Stimulated activated CD4-positive, alpha-beta T cell treated with anti-CD3 and anti-CD28 coated beads, TNF-alpha, amount 100 ng/mL, for 24 hours (primary cell): ENCODE data around the gene SYAP1.
"Not testable (repeated sequence)": the region's sequence is repeated elsewhere in the genome, so short reads cannot be mapped to it uniquely, and the experiment has no call there.

ENCODE experiments used
- DNase-seq, 3 experiments: peaks; one replicate each; pipeline ENCODE4 v3.0.0-alpha.2; 2020; ENCODE audit warnings: low read depth in 3 of 3

The SYAP1 gene, protein sequence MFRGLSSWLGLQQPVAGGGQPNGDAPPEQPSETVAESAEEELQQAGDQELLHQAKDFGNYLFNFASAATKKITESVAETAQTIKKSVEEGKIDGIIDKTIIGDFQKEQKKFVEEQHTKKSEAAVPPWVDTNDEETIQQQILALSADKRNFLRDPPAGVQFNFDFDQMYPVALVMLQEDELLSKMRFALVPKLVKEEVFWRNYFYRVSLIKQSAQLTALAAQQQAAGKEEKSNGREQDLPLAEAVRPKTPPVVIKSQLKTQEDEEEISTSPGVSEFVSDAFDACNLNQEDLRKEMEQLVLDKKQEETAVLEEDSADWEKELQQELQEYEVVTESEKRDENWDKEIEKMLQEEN

DNA sequence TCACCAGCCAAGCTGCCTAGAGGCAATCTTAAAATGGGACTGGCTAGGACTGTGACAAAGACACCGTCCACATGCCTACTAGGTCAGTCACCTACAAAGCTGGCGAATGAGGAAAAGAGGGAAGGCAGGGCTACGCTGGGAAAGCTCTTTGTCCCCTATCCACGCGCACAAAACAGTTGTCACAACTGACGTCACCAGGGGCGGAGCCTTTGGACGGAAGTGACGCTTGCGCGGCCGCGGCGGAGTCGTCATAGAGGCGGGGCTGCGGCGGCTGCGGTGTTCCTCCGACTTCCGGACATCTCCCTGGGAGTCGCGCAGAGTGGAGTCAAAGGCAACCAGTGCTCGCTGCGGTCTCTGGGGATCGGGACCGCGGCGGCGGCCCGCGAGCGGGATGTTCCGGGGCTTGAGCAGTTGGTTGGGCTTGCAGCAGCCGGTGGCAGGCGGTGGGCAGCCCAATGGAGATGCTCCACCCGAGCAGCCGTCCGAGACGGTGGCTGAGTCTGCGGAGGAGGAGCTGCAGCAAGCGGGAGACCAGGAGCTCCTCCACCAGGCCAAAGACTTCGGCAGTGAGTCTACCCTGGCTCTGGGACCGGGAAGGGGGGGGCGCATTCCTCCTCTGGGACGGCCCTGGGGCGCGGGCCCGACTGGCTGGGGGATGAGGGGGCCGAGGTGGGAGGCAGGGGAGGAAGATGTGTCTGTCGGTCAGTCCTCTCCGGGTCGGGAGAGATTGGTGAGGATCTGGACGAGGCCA, at the start of gene SYAP1:
SYAP1 (plus strand) TSS at position 279 of the 751 bp plus-strand sequence; CDS start at position 392, 113 bp downstream.
- DNase-seq: peak; percentile 80 to 87 (median 86)

DNA sequence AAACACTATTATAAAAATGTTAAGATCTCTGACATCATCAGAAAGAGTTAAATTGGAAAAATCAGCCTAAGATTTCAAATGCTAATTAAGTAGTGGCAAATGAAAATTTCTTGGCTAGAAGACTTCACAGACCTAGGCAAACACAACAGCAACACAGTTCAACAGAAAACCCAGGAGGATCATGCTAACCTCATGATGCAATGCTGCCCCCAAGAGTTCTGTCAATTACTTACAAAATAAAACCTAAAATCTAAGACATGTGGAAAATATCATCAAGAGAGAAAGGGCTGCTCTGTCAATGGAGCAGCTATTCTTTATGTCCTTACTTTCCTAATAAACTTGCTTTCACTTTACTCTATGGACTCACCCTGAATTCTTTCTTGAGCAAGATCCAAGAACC, 48.4 kb upstream of the SYAP1 start:
- DNase-seq: peak in 1 of 3 experiments; percentile 4

DNA sequence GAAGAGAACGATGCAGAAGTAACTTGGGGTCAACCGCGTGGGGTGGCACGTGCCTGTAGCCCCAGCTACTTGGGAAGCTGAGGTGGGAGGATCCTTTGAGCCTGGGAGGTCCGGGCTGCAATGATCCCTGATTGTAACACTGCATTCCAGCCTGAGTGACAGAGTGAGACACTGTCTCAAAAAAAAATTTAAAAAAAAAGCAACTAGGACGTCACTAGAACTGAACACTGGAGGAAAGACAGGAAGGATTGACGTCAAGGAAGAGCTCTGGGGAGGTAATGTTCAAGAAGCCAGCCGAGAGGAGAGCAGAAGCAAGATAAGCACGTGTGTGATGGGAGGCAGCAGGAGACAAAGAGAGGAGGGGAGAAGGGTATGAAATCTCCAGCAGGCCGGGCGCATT, 40.7 kb upstream of the SYAP1 start:
- no peak for DNase-seq

DNA sequence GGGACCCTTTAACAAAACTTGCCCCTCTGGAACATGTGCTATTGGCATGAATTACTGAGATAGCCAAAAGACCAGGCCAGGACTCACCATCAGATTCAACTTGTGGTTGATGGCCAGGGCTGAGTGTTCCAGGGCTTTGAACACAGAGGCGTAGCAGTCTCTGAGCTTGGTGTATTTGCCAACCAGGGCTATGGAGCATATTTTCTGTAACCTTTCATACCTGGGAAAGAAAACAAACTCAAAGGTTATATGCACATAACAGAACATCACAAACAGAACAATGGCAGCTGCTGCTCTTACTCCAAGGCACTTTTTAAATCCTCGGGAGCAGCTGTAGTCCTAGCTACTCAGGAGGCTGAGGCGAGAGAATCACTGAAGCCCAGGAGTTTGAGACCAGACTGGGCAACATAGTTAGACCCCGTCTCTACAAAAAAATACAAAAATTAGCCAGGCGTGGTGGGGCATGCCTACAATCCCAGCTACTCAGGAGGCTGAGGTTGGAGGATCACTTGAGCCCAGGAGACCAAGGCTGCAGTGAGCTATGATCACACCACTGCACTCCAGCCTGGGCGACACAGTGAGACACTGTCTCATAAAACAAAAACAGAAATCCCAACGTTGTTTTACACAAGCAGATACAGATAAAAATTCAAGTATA, 36.3 kb upstream of the SYAP1 start:
- DNase-seq: no peak

DNA sequence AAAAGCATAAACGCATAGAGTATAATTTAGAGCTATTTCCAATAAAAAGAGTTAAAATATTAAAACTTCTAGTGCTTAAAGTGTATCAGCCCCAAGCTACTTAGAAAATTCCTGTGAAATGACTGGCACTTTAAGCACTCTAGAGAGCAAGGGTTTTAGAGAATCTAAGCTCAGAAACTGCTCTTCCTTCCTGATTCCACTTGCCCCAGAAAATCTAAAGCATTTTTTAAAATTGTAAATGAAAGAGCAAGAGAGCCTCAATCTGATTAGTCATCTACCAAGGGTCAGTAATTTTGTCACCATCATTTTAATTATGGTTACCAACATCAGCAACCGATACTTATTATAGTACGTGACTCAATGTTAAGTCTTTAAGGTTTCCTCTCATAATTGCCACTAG, 31.9 kb upstream of the SYAP1 start:
- DNase-seq: no peak

DNA sequence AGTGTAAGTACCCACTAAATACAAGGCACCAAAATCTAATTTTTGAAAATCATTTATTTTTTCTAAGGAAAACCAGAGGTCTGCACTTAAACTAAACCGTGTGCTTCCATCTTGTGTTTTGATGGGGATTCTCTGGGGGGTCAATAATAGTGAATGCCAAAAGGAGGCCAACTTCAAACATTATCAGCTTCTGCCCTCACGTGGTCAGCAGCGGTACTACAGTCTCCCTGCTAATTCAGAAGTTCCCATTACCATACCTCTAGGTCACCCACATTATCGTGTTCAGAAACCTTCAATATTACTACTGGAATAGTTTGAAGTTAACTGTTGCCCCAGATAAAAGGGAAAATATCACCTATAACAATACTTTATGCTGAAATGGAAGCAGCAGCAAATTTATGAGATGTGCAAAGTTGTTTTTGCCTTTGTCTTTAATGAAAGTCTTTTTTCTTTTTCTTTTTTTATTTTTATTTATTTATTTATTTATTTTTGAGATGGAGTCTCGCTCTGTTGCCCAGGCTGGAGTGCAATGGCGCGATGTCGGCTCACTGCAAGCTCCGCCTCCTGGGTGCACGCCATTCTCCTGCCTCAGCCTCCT, 24.2 kb upstream of the SYAP1 start:
- DNase-seq: peak; percentile 27 to 57 (median 36)

DNA sequence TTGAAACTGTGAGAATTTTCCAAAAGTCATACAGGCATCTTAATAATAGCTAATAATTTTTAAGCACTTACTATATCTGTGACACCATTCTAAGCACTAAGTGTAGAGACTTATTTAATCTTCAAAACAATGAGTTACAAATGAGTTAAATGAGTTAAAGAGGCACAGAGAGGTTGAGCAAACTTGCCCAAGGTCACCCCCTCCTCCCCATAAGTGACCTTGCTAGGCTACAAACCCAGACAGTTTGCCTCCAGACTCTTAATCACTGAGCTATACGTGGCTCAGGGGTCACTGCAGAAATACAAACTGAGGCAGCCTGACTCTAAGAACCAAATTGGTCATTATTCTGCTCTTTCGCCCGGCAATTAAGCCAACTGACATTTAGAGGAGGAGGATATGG, 22.5 kb upstream of the SYAP1 start:
- no peak for DNase-seq

DNA sequence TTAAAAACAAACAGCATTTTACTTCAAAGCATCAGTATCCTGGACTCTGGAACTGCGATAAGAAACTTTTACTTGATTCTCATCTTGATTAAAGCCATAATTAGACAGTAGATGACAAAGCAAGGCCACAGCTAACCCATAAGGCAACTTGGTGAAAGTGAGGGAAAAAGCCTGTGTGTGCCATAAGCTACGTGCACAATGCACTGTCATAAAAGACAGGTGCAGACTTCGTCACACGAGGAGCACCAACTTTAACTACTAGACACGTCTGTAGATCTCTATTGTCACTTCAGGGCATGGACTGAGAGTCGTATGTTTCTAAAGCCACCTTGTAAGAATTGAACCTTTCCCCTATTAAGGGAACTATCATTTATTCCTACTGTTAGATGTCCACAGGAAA, 20.0 kb upstream of the SYAP1 start:
- DNase-seq: no peak

DNA sequence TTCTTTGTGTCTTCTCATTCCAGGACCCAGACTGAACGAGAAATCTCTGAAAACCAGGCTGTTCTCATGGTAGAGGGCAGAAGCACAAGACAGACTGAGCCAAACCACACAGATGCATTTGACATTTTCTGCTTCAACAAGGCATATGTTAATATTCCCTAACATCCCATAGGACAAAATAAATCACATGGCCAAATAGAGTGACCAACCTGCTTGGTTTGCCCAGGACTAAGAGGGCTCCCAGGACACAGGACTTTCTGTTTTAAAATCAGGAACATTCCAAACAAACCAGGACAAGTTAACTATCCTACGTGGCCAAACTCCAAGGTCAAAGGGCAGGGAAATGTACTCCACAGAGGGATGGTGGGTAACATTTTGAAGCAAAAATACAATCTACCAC, 18.7 kb upstream of the SYAP1 start:
- no peak for DNase-seq

DNA sequence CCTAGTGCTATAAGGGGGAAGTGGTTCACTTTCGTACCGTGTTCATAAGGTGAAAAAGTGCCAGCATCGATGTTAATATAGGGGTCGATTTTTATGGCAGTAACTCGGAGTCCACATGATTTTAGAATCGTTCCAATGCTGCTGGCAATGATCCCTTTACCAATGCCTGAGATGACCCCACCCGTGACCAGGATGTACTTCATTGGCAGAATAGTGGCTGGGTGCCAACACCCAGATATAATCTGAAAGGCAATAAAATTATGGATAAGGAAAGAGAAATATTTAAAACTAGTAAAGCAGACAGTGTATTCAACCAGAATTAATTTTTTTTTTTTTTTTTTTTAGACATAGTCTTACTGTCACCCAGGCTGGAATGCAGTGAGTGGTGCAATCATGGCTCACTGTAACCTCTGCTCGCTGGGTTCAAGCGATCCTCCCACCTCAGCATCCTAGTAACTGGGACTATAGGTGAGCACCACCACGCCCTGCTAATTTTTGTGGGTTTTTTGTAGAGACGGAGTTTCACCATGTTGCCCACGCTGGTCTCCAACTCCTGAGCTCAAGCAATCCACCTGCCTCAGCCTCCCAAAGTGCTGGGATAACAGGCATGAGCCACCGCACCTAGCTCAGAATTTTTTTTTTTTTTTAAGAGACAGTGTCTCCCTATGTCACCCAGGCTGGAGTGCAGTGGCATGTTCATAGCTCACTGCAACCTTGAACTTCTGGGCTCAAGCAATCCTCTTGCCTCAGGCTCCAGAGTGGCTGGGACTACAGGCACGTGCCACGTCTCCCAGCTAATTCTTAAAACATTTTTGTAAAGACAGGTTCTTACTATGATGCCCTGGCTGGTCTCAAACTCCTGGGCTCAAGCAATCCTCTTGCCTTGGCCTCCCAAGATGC, 16.5 kb upstream of the SYAP1 start:
- no peak for DNase-seq

DNA sequence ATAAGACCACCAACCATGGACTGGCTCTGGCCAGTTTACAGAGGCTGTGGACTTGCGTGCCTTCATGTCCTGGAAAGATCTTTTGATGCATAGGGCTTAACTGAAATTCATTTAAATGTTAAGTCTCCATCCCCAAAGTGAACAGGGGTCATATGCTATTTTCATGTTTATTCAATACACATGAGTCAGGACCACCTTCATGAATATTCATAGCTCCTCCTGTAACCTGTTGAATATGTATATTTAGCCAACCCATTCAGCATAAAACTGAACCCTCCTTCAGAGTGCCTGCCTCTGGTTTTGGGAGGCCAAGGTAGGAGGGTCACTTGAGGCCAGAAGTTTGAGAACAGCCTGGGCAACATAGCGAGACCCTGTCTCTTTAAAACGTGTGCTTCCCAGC, 14.0 kb upstream of the SYAP1 start:
- DNase-seq: no peak

DNA sequence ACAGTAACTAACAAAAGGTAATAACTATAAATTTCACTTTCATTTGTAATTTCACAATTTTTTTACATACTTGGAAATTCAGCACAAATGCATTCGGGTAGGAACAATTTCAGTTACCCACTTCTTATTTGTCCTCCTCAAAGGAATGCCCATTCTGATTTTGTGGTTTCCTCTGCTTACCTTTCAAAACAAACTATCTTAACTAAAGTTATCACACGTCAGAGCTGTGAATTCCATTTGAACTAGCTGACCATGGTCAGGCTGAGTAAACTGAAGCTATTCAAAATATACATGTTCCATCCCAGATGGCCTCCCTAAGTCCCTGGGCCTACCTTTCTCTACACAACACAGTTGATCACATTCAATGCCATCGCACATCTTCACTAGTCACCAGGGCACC, 11.4 kb upstream of the SYAP1 start:
- DNase-seq: no peak

DNA sequence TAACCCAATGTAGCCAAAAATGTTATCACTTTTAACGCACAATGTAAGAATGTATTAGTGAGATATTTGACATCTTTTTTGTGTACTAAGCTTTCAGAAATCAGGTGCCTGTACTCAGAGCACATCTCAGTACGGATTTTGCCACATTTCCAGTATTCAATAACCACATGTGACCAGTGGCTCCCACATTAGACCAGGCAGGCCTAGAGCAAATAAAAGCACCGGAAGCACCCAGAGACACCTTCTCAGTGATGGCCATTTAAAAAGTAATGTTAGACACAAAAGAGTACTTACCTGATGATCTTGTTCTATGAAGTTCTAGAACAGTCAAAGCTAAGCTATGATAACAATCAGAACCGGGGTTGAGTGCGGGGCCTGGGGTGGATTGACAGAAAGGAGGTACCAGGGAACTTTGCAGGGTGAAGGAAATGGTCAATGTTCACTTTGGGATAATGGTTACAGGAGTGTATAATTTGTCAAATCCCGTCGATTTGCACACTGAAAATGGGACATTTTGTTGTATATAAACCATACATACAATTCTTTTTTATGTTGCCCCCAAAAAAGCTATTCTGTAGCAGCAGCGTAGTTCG, 8.1 kb upstream of the SYAP1 start:
- no peak for DNase-seq

DNA sequence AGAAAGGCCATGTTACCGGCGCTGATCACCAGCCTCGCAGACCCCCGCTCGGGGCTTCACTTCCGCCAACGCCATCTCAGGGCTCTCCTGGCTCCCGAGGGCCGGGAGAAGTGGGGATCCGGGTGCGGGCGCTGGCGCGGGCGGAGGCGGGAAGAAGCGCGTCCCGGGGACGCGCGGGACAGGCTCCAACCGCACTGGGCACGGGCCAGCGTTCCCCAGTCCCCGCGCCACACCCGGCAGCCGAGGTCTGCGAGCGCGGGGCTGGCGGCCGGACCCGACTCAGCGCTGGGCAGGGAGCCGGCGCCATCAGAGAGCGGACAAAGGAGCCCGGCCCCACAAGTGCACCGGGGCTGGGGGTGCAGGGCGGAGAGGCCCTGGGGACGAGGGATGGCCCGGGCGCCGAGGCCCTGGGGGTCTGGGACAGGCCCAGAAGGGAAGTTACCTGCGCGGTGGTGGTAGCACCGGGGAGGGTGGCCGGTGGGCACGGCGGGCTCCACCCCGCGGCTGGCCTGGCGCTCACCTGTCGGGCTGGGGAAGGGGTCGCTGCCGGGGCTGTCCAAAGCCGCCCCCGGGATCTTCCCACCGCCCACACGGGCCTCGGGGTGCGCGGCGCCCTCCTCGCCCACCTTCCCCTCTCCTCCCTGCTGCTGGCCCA, 7.4 kb upstream of the SYAP1 start:
- DNase-seq: no peak

DNA sequence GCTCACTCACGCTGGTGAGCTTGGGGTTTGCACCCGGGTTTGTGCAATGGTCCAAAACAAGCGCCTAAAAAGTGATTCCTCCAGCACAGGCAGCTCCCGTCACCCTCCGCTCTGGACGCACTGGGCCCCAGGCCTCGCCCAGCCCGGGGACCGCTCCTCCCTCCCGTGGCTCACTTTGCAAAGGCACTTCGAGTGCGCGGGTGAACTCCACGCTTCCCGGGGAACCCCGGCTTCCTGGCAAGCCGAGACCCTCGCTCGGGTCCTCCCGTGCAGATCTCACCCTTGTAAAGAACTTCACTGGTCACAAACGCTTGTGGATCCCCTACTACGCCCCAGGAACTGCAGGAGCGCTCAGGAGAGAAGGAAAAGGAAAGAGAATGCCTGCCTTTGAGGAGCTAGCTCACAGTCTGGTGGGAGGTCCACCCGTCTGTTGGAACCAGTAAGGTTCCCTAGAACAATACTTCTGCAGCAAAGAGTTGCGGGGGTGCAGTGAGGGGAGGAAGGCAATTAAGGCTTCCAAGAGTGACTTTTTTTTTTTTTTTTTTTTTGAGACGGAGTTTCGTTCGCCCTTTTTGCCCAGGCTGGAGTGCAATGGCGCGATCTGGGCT, 6.8 kb upstream of the SYAP1 start, which contains the start of gene CTPS2:
CTPS2 (minus strand) TSS at position 122 of the 608 bp plus-strand sequence. CDS start 9,767 bp downstream, outside the sequence.
- DNase-seq: peak; percentile 2 to 50 (median 6)

DNA sequence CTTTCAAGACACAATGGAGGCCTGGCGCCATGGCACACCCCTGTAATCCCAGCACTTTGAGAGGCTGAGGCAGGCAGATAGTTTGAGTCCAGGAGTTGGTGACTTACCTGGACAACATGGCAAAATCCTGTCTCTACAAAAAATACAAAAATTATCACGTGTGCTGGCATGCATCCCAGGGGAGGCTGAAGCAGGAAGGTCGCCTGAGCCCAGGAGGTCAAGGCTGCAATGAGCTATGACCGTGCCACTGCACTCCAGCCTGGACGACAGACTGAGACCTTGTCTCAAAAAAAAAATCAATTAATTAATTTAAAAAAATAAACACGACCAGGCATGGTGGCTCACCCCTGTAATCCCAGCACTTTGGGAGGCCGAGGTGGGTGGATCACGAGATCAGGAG, 4.9 kb upstream of the SYAP1 start:
- DNase-seq: no peak

DNA sequence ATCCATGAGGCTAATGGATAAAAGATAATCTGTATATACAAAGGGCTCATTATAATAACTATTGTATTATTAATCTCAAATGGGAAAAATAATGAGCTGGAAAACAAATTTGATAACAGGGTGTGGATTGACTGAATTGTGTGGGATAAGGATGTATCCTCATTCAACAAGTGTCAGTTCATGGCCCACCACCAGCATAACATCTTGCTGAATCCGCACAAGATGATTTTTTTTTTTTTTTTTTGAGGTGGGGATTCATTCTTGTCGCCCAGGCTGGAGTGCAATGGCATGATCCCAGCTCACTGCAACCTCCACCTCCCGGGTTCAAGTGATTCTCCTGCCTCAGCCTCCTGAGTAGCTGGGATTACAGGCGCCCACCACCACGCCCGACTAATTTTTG, 3.8 kb upstream of the SYAP1 start:
- not testable (repeated sequence) for DNase-seq

DNA sequence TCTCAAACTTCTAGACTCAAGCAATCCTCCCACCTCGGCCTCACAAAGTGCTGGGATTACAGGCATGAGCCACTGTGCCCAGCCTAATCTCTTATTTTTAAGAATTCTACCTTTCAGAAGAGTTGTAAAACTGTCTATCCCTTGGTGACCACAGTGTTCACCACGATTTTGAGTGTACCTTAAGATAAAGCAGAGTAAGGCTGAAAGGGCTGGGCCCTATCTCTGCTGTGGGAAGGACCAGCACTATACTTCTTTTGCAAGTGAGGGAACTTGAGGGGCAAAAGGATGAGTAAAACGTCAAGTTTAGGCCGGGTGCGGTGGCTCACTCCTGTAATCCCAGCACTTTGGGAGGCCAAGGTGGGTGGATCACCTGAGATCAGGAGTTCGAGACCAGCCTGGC, 3.0 kb upstream of the SYAP1 start:
- not testable (repeated sequence) for DNase-seq

DNA sequence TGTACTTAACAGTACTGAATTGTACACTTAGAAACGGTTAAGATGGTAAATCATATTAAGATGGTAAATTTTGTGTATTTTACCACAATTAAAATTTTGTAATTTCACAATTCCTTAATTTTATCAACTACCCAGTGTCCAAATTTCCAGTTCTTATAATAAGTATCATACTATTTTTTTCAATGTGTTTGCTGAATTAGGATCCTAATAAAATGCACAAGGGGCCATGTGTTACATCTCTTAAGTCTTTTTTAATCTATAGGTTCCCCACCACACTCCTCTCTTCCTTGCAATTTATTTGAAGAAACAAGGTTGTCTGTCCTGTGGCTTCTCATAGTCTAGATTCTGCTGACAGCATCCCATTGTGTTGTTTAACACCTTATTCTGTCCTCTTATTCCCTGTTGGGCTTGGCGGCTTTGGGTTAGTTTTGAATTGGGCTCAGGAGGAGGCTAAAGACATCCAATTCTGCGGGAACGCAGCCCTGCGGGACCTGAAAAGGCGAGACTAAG, 533 bp upstream of the SYAP1 start:
- no peak for DNase-seq

DNA sequence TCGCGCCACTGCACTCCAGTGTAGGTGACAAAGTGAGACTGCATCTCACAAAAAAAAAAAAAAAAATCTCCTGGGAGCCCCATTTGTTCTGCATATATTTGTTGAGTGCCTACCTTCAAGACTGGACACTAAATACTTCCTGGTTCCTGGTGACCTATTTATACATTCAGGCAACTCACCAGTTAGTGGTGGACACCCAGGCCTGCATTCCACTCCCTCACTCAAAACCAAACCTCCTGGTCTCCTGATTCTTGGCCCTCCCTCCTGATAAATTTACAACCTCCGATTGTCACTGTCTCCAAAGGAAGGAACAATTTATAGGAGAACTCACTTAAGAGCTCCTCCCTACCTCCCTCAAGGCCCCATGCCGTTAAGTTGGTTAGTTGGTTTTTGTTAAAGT, 3.1 kb downstream of the SYAP1 start:
- no peak for DNase-seq
